Duodenal mucosa (tissue), 2 donors: ENCODE data around the gene RBX1.
A peak's percentile ranks its signal among the peaks of the same experiment; 100 is the strongest.
"Not testable (repeated sequence)": the region's sequence is repeated elsewhere in the genome, so short reads cannot be mapped to it uniquely, and the experiment has no call there.

Experiments
- H3K27ac ChIP-seq: one replicate; pipeline ENCODE4 v1.7.0; 2013; ENCODE audit warnings: low read depth, low read length
- H3K27me3 ChIP-seq, 2 donors: one replicate each; pipeline ENCODE4 v1.7.0; 2013; ENCODE audit warnings: low read length in 2 of 2, control low read depth in 1 of 2; ENCODE audit not compliant: insufficient read depth in 2 of 2, control insufficient read depth in 1 of 2
- H3K36me3 ChIP-seq, 2 donors: one replicate each; pipeline ENCODE4 v1.7.0; 2013; ENCODE audit warnings: low read length in 2 of 2, control low read depth in 1 of 2; ENCODE audit not compliant: insufficient read depth in 2 of 2, control insufficient read depth in 1 of 2
- H3K4me1 ChIP-seq, 2 donors: one replicate each; pipeline ENCODE4 v1.7.0; 2013; ENCODE audit warnings: low read length in 2 of 2, control low read depth in 1 of 2; ENCODE audit not compliant: insufficient read depth in 2 of 2, control insufficient read depth in 1 of 2
- H3K4me3 ChIP-seq, 2 donors: one replicate each; pipeline ENCODE4 v1.7.0; 2013; ENCODE audit warnings: low read length in 2 of 2, low read depth in 1 of 2
- H3K9ac ChIP-seq, 2 donors: one replicate each; pipeline ENCODE4 v1.7.0; 2013; ENCODE audit warnings: low read length in 2 of 2, low read depth in 1 of 2
- H3K9me3 ChIP-seq, 2 donors: one replicate each; pipeline ENCODE4 v1.7.0; 2013; ENCODE audit warnings: low read length in 2 of 2, control low read depth in 1 of 2; ENCODE audit not compliant: control insufficient read depth in 1 of 2

The RBX1 gene

GRCh38 chr22:40997520-40997919 lies 46.3 kb downstream of the RBX1 start:
- H3K9me3 ChIP-seq = no peaks in the 10 kb centered on the region
- no peaks in the 10 kb centered on the region for H3K36me3 ChIP-seq
- no peaks in the 10 kb centered on the region for H3K27me3 ChIP-seq
- H3K27ac ChIP-seq = no peak overlapping the region
- no peak overlapping the region for H3K4me3 ChIP-seq
- H3K4me1 ChIP-seq = no peaks in the 10 kb centered on the region
- no peak overlapping the region for H3K9ac ChIP-seq

GRCh38 chr22:41000040-41000565 lies 48.9 kb downstream of the RBX1 start:
- H3K4me1 ChIP-seq = no peaks in the 10 kb centered on the region
- H3K4me3 ChIP-seq = no peak overlapping the region
- no peak overlapping the region for H3K27ac ChIP-seq
- no peaks in the 10 kb centered on the region for H3K9me3 ChIP-seq
- no peaks in the 10 kb centered on the region for H3K27me3 ChIP-seq
- no peaks in the 10 kb centered on the region for H3K36me3 ChIP-seq
- no peak overlapping the region for H3K9ac ChIP-seq

GRCh38 chr22:41000941-41001721 lies 50.0 kb downstream of the RBX1 start:
- no peak overlapping the region for H3K4me3 ChIP-seq
- no peaks in the 10 kb centered on the region for H3K9me3 ChIP-seq
- no peak overlapping the region for H3K9ac ChIP-seq
- H3K36me3 ChIP-seq = no peaks in the 10 kb centered on the region
- H3K27me3 ChIP-seq = no peaks in the 10 kb centered on the region
- no peaks in the 10 kb centered on the region for H3K4me1 ChIP-seq
- H3K27ac ChIP-seq = no peak overlapping the region

GRCh38 chr22:41001722-41002122 lies 50.5 kb downstream of the RBX1 start:
- H3K4me3 ChIP-seq = no peak overlapping the region
- no peaks in the 10 kb centered on the region for H3K27me3 ChIP-seq
- H3K27ac ChIP-seq = no peak overlapping the region
- no peaks in the 10 kb centered on the region for H3K9me3 ChIP-seq
- H3K4me1 ChIP-seq = no peaks in the 10 kb centered on the region
- no peak overlapping the region for H3K9ac ChIP-seq
- H3K36me3 ChIP-seq = no peaks in the 10 kb centered on the region

GRCh38 chr22:41002386-41002785 lies 51.2 kb downstream of the RBX1 start:
- H3K36me3 ChIP-seq, H3K9ac ChIP-seq, H3K9me3 ChIP-seq, H3K27ac ChIP-seq, H3K4me1 ChIP-seq, H3K27me3 ChIP-seq, H3K4me3 ChIP-seq: not testable (repeated sequence)

GRCh38 chr22:41003066-41003465 lies 51.9 kb downstream of the RBX1 start:
- Histone ChIP-seq H3K36me3 (no peaks in the 10 kb centered on the region), H3K27me3 (no peaks in the 10 kb centered on the region), H3K4me1 (no peaks in the 10 kb centered on the region), H3K9ac (no peak overlapping the region), H3K4me3 (no peak overlapping the region), H3K9me3 (no peaks in the 10 kb centered on the region), H3K27ac (no peak overlapping the region)

GRCh38 chr22:41003976-41004375 lies 52.8 kb downstream of the RBX1 start:
- H3K4me3 ChIP-seq = no peak overlapping the region
- no peaks in the 10 kb centered on the region for H3K27me3 ChIP-seq
- H3K9ac ChIP-seq = no peak overlapping the region
- no peaks in the 10 kb centered on the region for H3K4me1 ChIP-seq
- no peaks in the 10 kb centered on the region for H3K9me3 ChIP-seq
- H3K36me3 ChIP-seq = no peaks in the 10 kb centered on the region
- no peak overlapping the region for H3K27ac ChIP-seq

- no peak overlapping the region for H3K4me3 ChIP-seq
- no peak overlapping the region for H3K9ac ChIP-seq
- H3K9me3 ChIP-seq = no peaks in the 10 kb centered on the region
- H3K27me3 ChIP-seq = no peaks in the 10 kb centered on the region
- no peak overlapping the region for H3K27ac ChIP-seq
- no peaks in the 10 kb centered on the region for H3K36me3 ChIP-seq
- no peaks in the 10 kb centered on the region for H3K4me1 ChIP-seq
Measured at GRCh38 chr22:41009222-41009948, 58.2 kb downstream of the RBX1 start.

- Histone ChIP-seq H3K9me3 (no peaks in the 10 kb centered on the region), H3K27ac (no peak overlapping the region), H3K4me3 (no peak overlapping the region), H3K27me3 (no peaks in the 10 kb centered on the region), H3K36me3 (no peaks in the 10 kb centered on the region), H3K9ac (no peak overlapping the region), H3K4me1 (no peaks in the 10 kb centered on the region)
Measured at GRCh38 chr22:41015003-41015402, 63.8 kb downstream of the RBX1 start.

GRCh38 chr22:41021061-41021612 lies 70.0 kb downstream of the RBX1 start:
- H3K27ac ChIP-seq = peak overlapping the region; percentile 92
- peak overlapping the region; percentile 81 to 91 for H3K9ac ChIP-seq
- peaks cover 6 to 13% of the 10 kb centered on the region in 2 donors for H3K4me1 ChIP-seq
- no peaks in the 10 kb centered on the region for H3K27me3 ChIP-seq
- peak overlapping the region; percentile 76 to 79 for H3K4me3 ChIP-seq
- H3K36me3 ChIP-seq = no peaks in the 10 kb centered on the region
- no peaks in the 10 kb centered on the region for H3K9me3 ChIP-seq
